HG03103 (cell line): ENCODE results near the gene FJX1.
"Not testable (repeated sequence)": the region's sequence is repeated elsewhere in the genome, so short reads cannot be mapped to it uniquely, and the experiment has no call there.

ENCODE experiments used
- ATAC-seq: cut with Tn5 transposase; IDR thresholded peaks from one replicate; pipeline ENCODE4 v1.9.1; 2021; ENCODE audit warnings: low read depth; ENCODE audit not compliant: unreplicated experiment

The FJX1 gene

GRCh38 chr11:35662649-35663407 lies 44.6 kb downstream of the FJX1 start, which contains the start of gene TRIM44:
TSS of gene TRIM44 (plus strand) at chr11:35662775. CDS start at chr11:35663112, 337 bp downstream.
- ATAC-seq, result peak; percentile 78

- no peak for ATAC-seq
Observed at GRCh38 chr11:35663408-35663702, 45.1 kb downstream of the FJX1 start.

GRCh38 chr11:35664977-35665441 lies 46.7 kb downstream of the FJX1 start:
- no peak for ATAC-seq

GRCh38 chr11:35667257-35667656 lies 49.0 kb downstream of the FJX1 start:
- no peak for ATAC-seq

DNA sequence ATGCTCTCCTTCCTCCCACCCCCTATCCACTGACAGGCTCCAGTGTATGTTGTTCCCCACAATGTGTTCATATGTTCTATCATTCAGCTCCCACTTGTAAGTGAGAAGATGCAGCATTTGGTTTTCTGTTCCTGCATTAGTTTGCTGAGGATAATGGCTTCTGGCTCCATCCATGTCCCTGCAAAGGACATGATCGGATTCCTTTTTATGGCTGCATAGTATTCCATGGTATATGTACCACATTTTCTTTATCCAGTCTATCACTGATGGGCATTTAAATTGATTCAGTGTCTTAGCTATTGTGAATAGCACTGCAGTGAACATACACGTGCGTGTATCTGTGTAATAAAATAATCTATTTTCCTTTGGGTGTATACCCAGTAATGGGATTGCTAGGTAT lies 50.1 kb downstream of the FJX1 start:
- ATAC-seq, result not testable (repeated sequence)
